ENCODE measurements around the gene UBE2Q2. TPM values are rescaled to one million over a fixed set of nuclear protein-coding genes. Genes with fewer than 3 reads are reported as not detected.

UBE2Q2 gene
- total and polyA plus RNA-seq, 4 donors = 38.2 to 86.4 (median 41.0) TPM

DNA sequence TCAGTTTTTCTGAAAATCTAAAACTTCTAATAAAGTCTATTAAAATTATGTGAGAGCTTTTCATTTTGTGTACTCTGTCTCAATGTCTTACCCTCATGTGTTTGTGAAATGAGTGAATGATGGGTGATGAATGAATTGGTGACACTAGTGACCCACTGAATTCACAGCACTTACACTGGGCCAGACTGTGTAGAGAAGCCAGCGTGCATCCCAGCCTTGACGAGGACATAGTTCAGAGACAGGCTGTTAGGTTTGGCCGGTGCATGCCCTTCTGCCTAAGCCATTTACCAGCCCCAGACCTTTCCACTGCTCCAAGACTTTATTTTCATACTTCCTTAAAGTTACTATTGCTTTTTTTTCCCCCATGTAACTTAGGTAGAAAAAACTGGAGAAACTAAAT is 99.2 kb downstream of the UBE2Q2 start:
- Histone ChIP-seq H3K4me3 (ENCODE audit: low read length in 2 of 2) (no peak overlapping the region), H3K9me3 (ENCODE audit: control insufficient read depth, low read length) (no peaks in the 10 kb centered on the region), H3K36me3 (ENCODE audit: control insufficient read depth in 1 of 2, insufficient read depth in 2 of 2, low read length in 1 of 2) (no peaks in the 10 kb centered on the region), H3K4me1 (ENCODE audit: control insufficient read depth in 1 of 2, insufficient read depth in 2 of 2, low read length in 2 of 2) (no peaks in the 10 kb centered on the region), H3K27me3 (ENCODE audit: control insufficient read depth in 1 of 2, insufficient read depth in 2 of 2, low read length in 1 of 2) (no peaks in the 10 kb centered on the region), H3K27ac (ENCODE audit: low read depth in 1 of 2, low read length in 2 of 2) (no peak overlapping the region)
- WGBS, 2 donors = 38 to 51% methylated on average over 3 of the region's 3 CpGs
- no peak for DNase-seq
- no peak for ATAC-seq (ENCODE audit: low FRiP score)
- intact Hi-C loops (cut with DNase I) = no loop called here

- H3K4me1 ChIP-seq (ENCODE audit: control insufficient read depth in 1 of 2, insufficient read depth in 2 of 2, low read length in 2 of 2) = no peaks in the 10 kb centered on the region
- H3K27ac ChIP-seq (ENCODE audit: low read depth in 1 of 2, low read length in 2 of 2) = no peak overlapping the region
- no peak overlapping the region for H3K4me3 ChIP-seq (ENCODE audit: low read length in 2 of 2)
- H3K9me3 ChIP-seq (ENCODE audit: control insufficient read depth, low read length) = no peaks in the 10 kb centered on the region
- H3K36me3 ChIP-seq (ENCODE audit: control insufficient read depth in 1 of 2, insufficient read depth in 2 of 2, low read length in 1 of 2) = no peaks in the 10 kb centered on the region
- H3K27me3 ChIP-seq (ENCODE audit: control insufficient read depth in 1 of 2, insufficient read depth in 2 of 2, low read length in 1 of 2) = no peaks in the 10 kb centered on the region
- DNase-seq (no peak), ATAC-seq (ENCODE audit: low FRiP score) (no peak)
- 71 to 74% methylated on average over 5 of the region's 5 CpGs for WGBS, 2 donors
- intact Hi-C loops (cut with DNase I) = no loop called here
Observed at GRCh38 chr15:75943246-75943645, 100.0 kb downstream of the UBE2Q2 start.

GRCh38 chr15:75943713-75944215 is 100.5 kb downstream of the UBE2Q2 start:
- intact Hi-C loops (cut with DNase I) = no loop called here
- Histone ChIP-seq H3K27ac (ENCODE audit: low read depth in 1 of 2, low read length in 2 of 2) (no peak overlapping the region), H3K36me3 (ENCODE audit: control insufficient read depth in 1 of 2, insufficient read depth in 2 of 2, low read length in 1 of 2) (no peaks in the 10 kb centered on the region), H3K4me3 (ENCODE audit: low read length in 2 of 2) (no peak overlapping the region), H3K27me3 (ENCODE audit: control insufficient read depth in 1 of 2, insufficient read depth in 2 of 2, low read length in 1 of 2) (no peaks in the 10 kb centered on the region), H3K9me3 (ENCODE audit: control insufficient read depth, low read length) (no peaks in the 10 kb centered on the region), H3K4me1 (ENCODE audit: control insufficient read depth in 1 of 2, insufficient read depth in 2 of 2, low read length in 2 of 2) (no peaks in the 10 kb centered on the region)
- ATAC-seq (ENCODE audit: low FRiP score) = no peak
- 39 to 48% methylated on average over 1 of the region's 1 CpG for WGBS, 2 donors
- no peak for DNase-seq

GRCh38 chr15:75945953-75946352 is 102.7 kb downstream of the UBE2Q2 start:
- WGBS, 2 donors = 78 to 79% methylated on average over 4 of the region's 4 CpGs

DNA sequence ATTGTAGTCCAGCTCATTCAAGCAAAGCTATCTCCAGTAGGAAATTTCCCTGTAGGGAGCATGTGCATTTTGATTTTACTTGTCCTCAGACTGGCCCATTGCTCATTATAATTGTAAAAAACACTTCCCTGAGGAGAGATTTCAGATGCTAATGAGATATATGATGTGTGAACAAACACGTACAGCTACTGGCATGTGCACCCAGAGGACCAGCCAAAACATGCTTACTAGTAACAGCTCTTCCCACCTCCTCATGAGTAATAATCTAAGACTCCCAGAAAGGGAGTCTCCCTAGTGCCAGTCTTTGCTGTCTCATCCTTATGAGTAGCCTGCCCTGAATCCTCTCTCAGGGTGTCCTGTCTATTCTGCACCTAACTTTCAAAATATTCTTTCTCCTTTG is 103.8 kb downstream of the UBE2Q2 start:
- DNase-seq = no peak
- no peaks in the 10 kb centered on the region for H3K9me3 ChIP-seq (ENCODE audit: control insufficient read depth, low read length)
- 36 to 52% methylated on average over 1 of the region's 1 CpG for WGBS, 2 donors
- H3K4me1 ChIP-seq (ENCODE audit: control insufficient read depth in 1 of 2, insufficient read depth in 2 of 2, low read length in 2 of 2) = no peaks in the 10 kb centered on the region
- intact Hi-C loops (cut with DNase I) = no loop called here
- H3K27me3 ChIP-seq (ENCODE audit: control insufficient read depth in 1 of 2, insufficient read depth in 2 of 2, low read length in 1 of 2) = no peaks in the 10 kb centered on the region
- no peaks in the 10 kb centered on the region for H3K36me3 ChIP-seq (ENCODE audit: control insufficient read depth in 1 of 2, insufficient read depth in 2 of 2, low read length in 1 of 2)
- no peak overlapping the region for H3K27ac ChIP-seq (ENCODE audit: low read depth in 1 of 2, low read length in 2 of 2)
- ATAC-seq (ENCODE audit: low FRiP score) = no peak
- H3K4me3 ChIP-seq (ENCODE audit: low read length in 2 of 2) = no peak overlapping the region

More at GRCh38 chr15:75945953-75946352, 102.7 kb downstream of the UBE2Q2 start:
- no peaks in the 10 kb centered on the region for H3K9me3 ChIP-seq (ENCODE audit: control insufficient read depth, low read length)
- H3K36me3 ChIP-seq (ENCODE audit: control insufficient read depth in 1 of 2, insufficient read depth in 2 of 2, low read length in 1 of 2) = no peaks in the 10 kb centered on the region
- intact Hi-C loops (cut with DNase I) = no loop called here
- H3K4me1 ChIP-seq (ENCODE audit: control insufficient read depth in 1 of 2, insufficient read depth in 2 of 2, low read length in 2 of 2) = no peaks in the 10 kb centered on the region
- ATAC-seq (ENCODE audit: low FRiP score) = no peak
- no peak overlapping the region for H3K27ac ChIP-seq (ENCODE audit: low read depth in 1 of 2, low read length in 2 of 2)
- H3K4me3 ChIP-seq (ENCODE audit: low read length in 2 of 2) = no peak overlapping the region
- no peak for DNase-seq
- H3K27me3 ChIP-seq (ENCODE audit: control insufficient read depth in 1 of 2, insufficient read depth in 2 of 2, low read length in 1 of 2) = no peaks in the 10 kb centered on the region

- Histone ChIP-seq H3K4me1 (ENCODE audit: control insufficient read depth in 1 of 2, insufficient read depth in 2 of 2, low read length in 2 of 2) (no peaks in the 10 kb centered on the region), H3K4me3 (ENCODE audit: low read length in 2 of 2) (no peak overlapping the region), H3K27ac (ENCODE audit: low read depth in 1 of 2, low read length in 2 of 2) (no peak overlapping the region), H3K9me3 (ENCODE audit: control insufficient read depth, low read length) (no peaks in the 10 kb centered on the region), H3K36me3 (ENCODE audit: control insufficient read depth in 1 of 2, insufficient read depth in 2 of 2, low read length in 1 of 2) (no peaks in the 10 kb centered on the region), H3K27me3 (ENCODE audit: control insufficient read depth in 1 of 2, insufficient read depth in 2 of 2, low read length in 1 of 2) (no peaks in the 10 kb centered on the region)
- WGBS, 2 donors = 81 to 82% methylated on average over 8 of the region's 8 CpGs
- ATAC-seq (ENCODE audit: low FRiP score) (no peak), DNase-seq (no peak)
- intact Hi-C loops (cut with DNase I) = no loop called here
Observed at GRCh38 chr15:75948761-75949296, 105.6 kb downstream of the UBE2Q2 start.

Other genes starting within 250 kb of the UBE2Q2 start
- 10 to 100 TPM; 16.3 to 20.9 TPM for gene SNUPN, start 217.7 kb upstream of the UBE2Q2 start, total RNA-seq
- 10 to 100 TPM; 17.9 to 18.7 TPM for gene SNUPN, start 217.7 kb upstream of the UBE2Q2 start, polyA plus RNA-seq
- gene IMP3, start 203.2 kb upstream of the UBE2Q2 start, total RNA-seq = 10 to 100 TPM; 35.2 to 46.1 TPM
- 10 to 100 TPM; 38.7 to 47.0 TPM for gene IMP3, start 203.2 kb upstream of the UBE2Q2 start, polyA plus RNA-seq
- 10 to 100 TPM; 30.9 to 59.5 TPM for gene SNX33, start 195.5 kb upstream of the UBE2Q2 start, total RNA-seq
- 10 to 100 TPM in 1 of 2 donors, 1 to 10 TPM in 1; 6.3 to 26.7 TPM for gene SNX33, start 195.5 kb upstream of the UBE2Q2 start, polyA plus RNA-seq
- gene CSPG4, start 130.6 kb upstream of the UBE2Q2 start, total RNA-seq = 100 to 1,000 TPM in 1 of 2 donors, 10 to 100 TPM in 1; 86.8 to 160 TPM
- gene CSPG4, start 130.6 kb upstream of the UBE2Q2 start, polyA plus RNA-seq = 10 to 100 TPM; 10.6 to 45.1 TPM
- 10 to 100 TPM; 15.8 to 18.3 TPM for gene FBXO22, start 60.4 kb downstream of the UBE2Q2 start, total RNA-seq
- 10 to 100 TPM; 12.5 to 18.9 TPM for gene FBXO22, start 60.4 kb downstream of the UBE2Q2 start, polyA plus RNA-seq
- not detected for gene NRG4, start 169.0 kb downstream of the UBE2Q2 start, total RNA-seq
- not detected for gene NRG4, start 169.0 kb downstream of the UBE2Q2 start, polyA plus RNA-seq
- gene TMEM266, start 216.5 kb downstream of the UBE2Q2 start, total RNA-seq = under 1 TPM in 1 of 2 donors, not detected in 1; 0.26 TPM
- not detected for gene TMEM266, start 216.5 kb downstream of the UBE2Q2 start, polyA plus RNA-seq

Data from aorta (tissue), 5 donors.